IMR-90 (cell line): Measurements from ENCODE around the gene ALDH5A1. TPM values are rescaled to one million over a fixed set of nuclear protein-coding genes. Genes with fewer than 3 reads are reported as not detected.

Source experiments
- ATAC-seq: fragments of 200-7000 bp; cut with Tn5 transposase; 2 replicates; pipeline ENCODE4 v1.9.1; 2020; ENCODE audit warnings: low read depth, mild to moderate bottlenecking, moderate library complexity
- BruUV-seq: library from RNA; stranded (reverse); fragments of 400-500 nt; replicated peaks from 2 replicates; lab custom pipeline; 2021; lab: Mats Ljungman, UMichigan
- CTCF ChIA-PET: fragments of 300-600 bp; formaldehyde crosslinking; extraction: SDS; loops from one replicate; lab custom pipeline; 2021; ENCODE audit warnings: antibody characterized with exemption; lab: Yijun Ruan, JAX
- POLR2A ChIA-PET: fragments of 300-600 bp; sonication (Branson Sonifier 250); formaldehyde crosslinking; loops from one replicate; lab custom pipeline; 2022; ENCODE audit warnings: antibody characterized with exemption; ENCODE audit not compliant: unreplicated experiment; lab: Charles Lee
- DNase-seq: peaks from one replicate; pipeline ENCODE4 v3.0.0; 2013
- H2AFZ ChIP-seq: replicated peaks from 2 replicates; pipeline ENCODE3; 2013; ENCODE audit warnings: low read length, mild to moderate bottlenecking; ENCODE audit not compliant: poor library complexity
- H2AK5ac ChIP-seq: 2 replicates; pipeline ENCODE4 v1.6.1; 2013; ENCODE audit warnings: low read depth, low read length, inconsistent platforms
- H2AK9ac ChIP-seq: replicated peaks from 2 replicates; pipeline ENCODE3; 2013; ENCODE audit warnings: mild to moderate bottlenecking, low read depth, low read length, moderate library complexity; ENCODE audit not compliant: poor library complexity
- H2BK120ac ChIP-seq: 2 replicates; pipeline ENCODE4 v1.6.1; 2013; ENCODE audit warnings: low read depth, low read length, inconsistent platforms
- H2BK15ac ChIP-seq: 3 replicates; pipeline ENCODE4 v1.6.1; 2013; ENCODE audit warnings: low read depth, low read length, inconsistent platforms
- H2BK20ac ChIP-seq: 2 replicates; pipeline ENCODE4 v1.6.1; 2013; ENCODE audit warnings: low read depth, mild to moderate bottlenecking, inconsistent platforms, low read length, moderate library complexity
- H2BK5ac ChIP-seq: 2 replicates; pipeline ENCODE4 v1.6.1; 2013; ENCODE audit warnings: mild to moderate bottlenecking, low read depth, low read length, inconsistent platforms; ENCODE audit not compliant: poor library complexity, severe bottlenecking
- H3K14ac ChIP-seq: replicated peaks from 2 replicates; pipeline ENCODE4 v1.6.1; 2013; ENCODE audit warnings: low read depth, low read length, inconsistent platforms
- H3K18ac ChIP-seq: 2 replicates; pipeline ENCODE4 v1.6.1; 2013; ENCODE audit warnings: low read depth, low read length, control low read depth
- H3K23ac ChIP-seq: 2 replicates; pipeline ENCODE4 v1.6.1; 2013; ENCODE audit warnings: low read depth, low read length, inconsistent platforms
- H3K27ac ChIP-seq: 2 replicates; pipeline ENCODE4 v1.5.1; 2013; ENCODE audit warnings: mild to moderate bottlenecking, control low read depth, low read length; ENCODE audit not compliant: insufficient read depth
- H3K27me3 ChIP-seq: 2 replicates; pipeline ENCODE4 v1.6.1; 2013; ENCODE audit warnings: low read length; ENCODE audit not compliant: control insufficient read depth, insufficient read depth
- H3K36me3 ChIP-seq: 2 replicates; pipeline ENCODE4 v1.6.1; 2013; ENCODE audit warnings: low read length, mixed read lengths; ENCODE audit not compliant: control insufficient read depth, insufficient read depth
- H3K4ac ChIP-seq: 2 replicates; pipeline ENCODE4 v1.6.1; 2013; ENCODE audit warnings: low read depth, low read length, inconsistent platforms
- H3K4me1 ChIP-seq: 2 replicates; pipeline ENCODE4 v1.6.1; 2013; ENCODE audit warnings: low read length, mixed read lengths; ENCODE audit not compliant: control insufficient read depth, insufficient read depth
- H3K4me2 ChIP-seq: 2 replicates; pipeline ENCODE4 v1.6.1; 2013; ENCODE audit warnings: low read depth, mild to moderate bottlenecking, control low read depth, low read length, moderate library complexity
- H3K4me3 ChIP-seq: 2 replicates; pipeline ENCODE4 v1.5.1; 2013; ENCODE audit warnings: low read depth, mild to moderate bottlenecking, control low read depth, low read length, moderate library complexity; ENCODE audit not compliant: insufficient read depth
- H3K56ac ChIP-seq: 2 replicates; pipeline ENCODE4 v1.6.1; 2013; ENCODE audit warnings: low read length, inconsistent platforms; ENCODE audit not compliant: insufficient read depth; ENCODE audit errors: extremely low read depth
- H3K79me1 ChIP-seq, 2 experiments: 2 replicates each; pipeline ENCODE4 v1.6.1; 2013; ENCODE audit warnings: low read length in 2 of 2, inconsistent platforms in 1 of 2, low read depth in 1 of 2
- H3K9ac ChIP-seq: 2 replicates; pipeline ENCODE4 v1.6.1; 2013; ENCODE audit warnings: low read depth, low read length, control low read depth
- H3K9me1 ChIP-seq: 2 replicates; pipeline ENCODE4 v1.6.1; 2013; ENCODE audit warnings: low read length, inconsistent platforms; ENCODE audit not compliant: insufficient read depth
- H3K9me3 ChIP-seq: 2 replicates; pipeline ENCODE4 v1.6.1; 2013; ENCODE audit warnings: low read length; ENCODE audit not compliant: control insufficient read depth, insufficient read depth
- H4K20me1 ChIP-seq: 2 replicates; pipeline ENCODE4 v1.6.1; 2013; ENCODE audit warnings: low read length, inconsistent platforms; ENCODE audit not compliant: insufficient read depth
- H4K5ac ChIP-seq: 2 replicates; pipeline ENCODE4 v1.6.1; 2013; ENCODE audit warnings: mild to moderate bottlenecking, low read depth, low read length, control low read depth
- H4K8ac ChIP-seq, 2 experiments: 2 replicates each; pipeline ENCODE4 v1.6.1; 2013; ENCODE audit warnings: low read depth in 2 of 2, low read length in 2 of 2, control low read depth in 1 of 2, inconsistent platforms in 1 of 2
- H4K91ac ChIP-seq: 2 replicates; pipeline ENCODE4 v1.6.1; 2013; ENCODE audit warnings: low read depth, low read length, inconsistent platforms; ENCODE audit not compliant: insufficient read depth
- CEBPB ChIP-seq: IDR thresholded peaks from 2 replicates; pipeline ENCODE4 v1.6.1; 2012; ENCODE audit warnings: low read depth, low read length, improper control_type of control experiment
- CTCF ChIP-seq: conservative IDR thresholded peaks from 2 replicates; pipeline ENCODE4 v1.5.1; 2012; ENCODE audit warnings: mild to moderate bottlenecking, low read depth, low read length, improper control_type of control experiment
- ELK1 ChIP-seq: fragments of 150-350 bp; IDR thresholded peaks from 2 replicates; pipeline ENCODE4 v1.6.1; 2016; ENCODE audit warnings: low read depth, mild to moderate bottlenecking, low read length, moderate library complexity, borderline replicate concordance
- FOS ChIP-seq: fragments of 150-350 bp; IDR thresholded peaks from 2 replicates; pipeline ENCODE4 v1.6.1; 2016; ENCODE audit warnings: low read depth, low read length
- MAFK ChIP-seq: IDR thresholded peaks from 2 replicates; pipeline ENCODE4 v1.6.1; 2012; ENCODE audit warnings: low read depth, low read length, improper control_type of control experiment
- MAZ ChIP-seq: IDR thresholded peaks from 2 replicates; pipeline ENCODE4 v1.6.1; 2012; ENCODE audit warnings: low read depth, mild to moderate bottlenecking, low read length, improper control_type of control experiment, moderate library complexity, borderline replicate concordance
- RFX5 ChIP-seq: IDR thresholded peaks from 2 replicates; pipeline ENCODE4 v1.8.0; 2012; ENCODE audit warnings: low read depth, mild to moderate bottlenecking, low read length, moderate library complexity
- USF2 ChIP-seq: fragments of 150-350 bp; IDR thresholded peaks from 2 replicates; pipeline ENCODE4 v1.6.1; 2017; ENCODE audit warnings: mild to moderate bottlenecking, antibody characterized with exemption, low read length, low read depth
- WGBS, 2 experiments: methylation state at CpG; one replicate each; pipeline versions ENCODE4 v1.1.5 to v1.1.7; 2013; ENCODE audit warnings: missing lambda C conversion rate in 2 of 2; ENCODE audit not compliant: insufficient read length in 1 of 2; ENCODE audit errors: extremely low coverage in 2 of 2; 5-methylcytosine and 5-hydroxymethylcytosine counted together
- dilution Hi-C: fragments of 300-500 bp; cut with HindIII; formaldehyde crosslinking; loops from one replicate; pipeline ENCODE4 v1.14.3; 2018; ENCODE audit warnings: low sequenced_read_pairs; ENCODE audit not compliant: unreplicated experiment
- in situ Hi-C: fragments of 300-500 bp; cut with MboI; formaldehyde crosslinking; loops from 3 replicates; pipeline ENCODE4 v1.14.3; 2019; ENCODE audit warnings: low sequenced_read_pairs, inconsistent platforms, mixed read lengths
- intact Hi-C: fragments of 100-400 bp; cut with micrococcal nuclease; formaldehyde crosslinking; loops from 2 replicates; pipeline ENCODE4 v1.10.0; 2022
- polyA plus RNA-seq, 3 experiments: library from polyadenylated mRNA; depleted of rRNA; stranded (reverse); fragments of >200 nt; gene quantifications; 2 replicates each; pipeline ENCODE4 v1.2.3, GENCODE V29; 2012; ENCODE audit warnings: low replicate concordance in 1 of 3
- total RNA-seq: library from RNA; depleted of rRNA; stranded (reverse); fragments of >200 nt; gene quantifications from 2 replicates; pipeline ENCODE4 v1.2.3, GENCODE V29; 2012

Gene ALDH5A1
- total and polyA plus RNA-seq, 2 of the 4 experiments (the other 2 are of a cell fraction), result 0.36 to 0.48 TPM

GRCh38 chr6:24504649-24505586 lies 10.1 kb downstream of the ALDH5A1 start:
- no peak overlapping the region for H3K27ac ChIP-seq
- H3K4me1 ChIP-seq, result no peaks in the 10 kb centered on the region
- no peaks in the 10 kb centered on the region; the same call in 1 of the 2 replicates for H3K27me3 ChIP-seq
- POLR2A ChIA-PET, result no interaction called here
- H4K20me1 ChIP-seq, result no peaks in the 10 kb centered on the region
- BruUV-seq, result no TSS peak
- no peak overlapping the region for H3K14ac ChIP-seq
- H3K23ac ChIP-seq, result no peak overlapping the region
- no peak overlapping the region for H3K18ac ChIP-seq
- no peak overlapping the region for H4K91ac ChIP-seq
- TF ChIP-seq ELK1 (no peak), MAFK (no peak), MAZ (no peak), CTCF (no peak), RFX5 (no peak), USF2 (no peak), FOS (no peak), CEBPB (no peak)
- dilution Hi-C loops, result no loop called here
- H2BK15ac ChIP-seq, result no peak overlapping the region
- in situ Hi-C loops, result no loop called here
- H2AK5ac ChIP-seq, result no peak overlapping the region
- no peak overlapping the region for H2AK9ac ChIP-seq
- no peaks in the 10 kb centered on the region for H3K9me1 ChIP-seq
- no peaks in the 10 kb centered on the region for H3K36me3 ChIP-seq
- ATAC-seq, result no peak
- no peak overlapping the region for H3K4me2 ChIP-seq
- H2AFZ ChIP-seq, result no peak overlapping the region
- intact Hi-C loops, result no loop called here
- H2BK120ac ChIP-seq, result no peak overlapping the region
- H2BK20ac ChIP-seq, result no peak overlapping the region
- no peak overlapping the region for H3K4ac ChIP-seq
- H3K9ac ChIP-seq, result no peak overlapping the region
- WGBS, 2 experiments, result 68% methylated on average over 5 of the region's 14 CpGs; no CpG with 5 or more reads in 1 of the 2 experiments
- no peaks in the 10 kb centered on the region for H3K79me1 ChIP-seq
- CTCF ChIA-PET, result no interaction called here
- H3K9me3 ChIP-seq, result no peaks in the 10 kb centered on the region
- no peak overlapping the region for H3K4me3 ChIP-seq
- DNase-seq, result no peak
- H2BK5ac ChIP-seq, result no peak overlapping the region
- H4K5ac ChIP-seq, result no peak overlapping the region
- H3K56ac ChIP-seq, result no peak overlapping the region
- no peak overlapping the region for H4K8ac ChIP-seq
